Erythroblast (primary cell): ENCODE data around the gene CD48.

ENCODE experiments used
- GATA1 ChIP-seq: IDR thresholded peaks from 2 replicates; pipeline ENCODE4 v1.6.1; 2011; ENCODE audit warnings: low read depth, mild to moderate bottlenecking, control low read depth, low read length, moderate library complexity
- POLR2A ChIP-seq: IDR thresholded peaks from 2 replicates; pipeline ENCODE4 v1.6.1; 2011; ENCODE audit warnings: mild to moderate bottlenecking, low read length

- TF ChIP-seq POLR2A (no peak), GATA1 (no peak)
Observed at GRCh38 chr1:160656737-160657136, 54.9 kb downstream of the CD48 start.
